WTC11 (cell line): ENCODE results near the gene CD320. TPM values are rescaled to one million over a fixed set of nuclear protein-coding genes. Genes with fewer than 3 reads are reported as not detected.

ENCODE experiments used
- ATAC-seq: fragments of 200-7000 bp; cut with Tn5 transposase; 2 replicates; pipeline ENCODE4 v1.10.0; 2021; ENCODE audit warnings: mild to moderate bottlenecking, moderate library complexity
- CTCF ChIA-PET: fragments of 300-600 bp; sonication (Branson Sonifier 250); formaldehyde crosslinking; loops from one replicate; lab custom pipeline; 2021; ENCODE audit warnings: antibody characterized with exemption; lab: Charles Lee
- POLR2A ChIA-PET: fragments of 350-600 bp; sonication (Branson Sonifier 250); formaldehyde crosslinking; loops from one replicate; lab custom pipeline; 2021; ENCODE audit warnings: antibody characterized with exemption; lab: Charles Lee
- DNase-seq: peaks from one replicate; pipeline ENCODE4 v3.0.0; 2021; ENCODE audit warnings: low spot score
- H3K27ac Mint-ChIP-seq: 2 replicates; pipeline ENCODE4 v1.8.0; 2021; ENCODE audit warnings: mixed read lengths
- H3K27me3 Mint-ChIP-seq: 2 replicates; pipeline ENCODE4 v1.8.0; 2021; ENCODE audit warnings: low read depth, mild to moderate bottlenecking, moderate library complexity, mixed read lengths
- H3K36me3 Mint-ChIP-seq: 2 replicates; pipeline ENCODE4 v1.8.0; 2021; ENCODE audit warnings: mixed read lengths
- H3K4me1 Mint-ChIP-seq: 2 replicates; pipeline ENCODE4 v1.8.0; 2022; ENCODE audit warnings: mixed read lengths
- H3K4me3 Mint-ChIP-seq: 2 replicates; pipeline ENCODE4 v1.8.0; 2021; ENCODE audit warnings: mild to moderate bottlenecking, moderate library complexity, mixed read lengths
- H3K9me3 Mint-ChIP-seq: 2 replicates; pipeline ENCODE4 v1.8.0; 2021; ENCODE audit warnings: mixed read lengths
- ATF1 ChIP-seq: sonication (generic); formaldehyde crosslinking; IDR thresholded peaks from 2 replicates; pipeline ENCODE4 v1.8.1; 2023; ENCODE audit warnings: mild to moderate bottlenecking, moderate library complexity, missing genetic modification reagents
- EMX1 ChIP-seq: fragments of 250-450 bp; sonication (Bioruptor Pico); IDR thresholded peaks from 2 replicates; pipeline ENCODE4 v1.8.0; 2021; ENCODE audit warnings: mild to moderate bottlenecking
- FOXK1 ChIP-seq: sonication (generic); formaldehyde crosslinking; IDR thresholded peaks from 2 replicates; pipeline ENCODE4 v1.8.0; 2022; ENCODE audit warnings: mild to moderate bottlenecking, moderate library complexity, missing genetic modification reagents
- GABPB1 ChIP-seq: sonication (generic); formaldehyde crosslinking; IDR thresholded peaks from 2 replicates; pipeline ENCODE4 v1.8.1; 2023; ENCODE audit warnings: mild to moderate bottlenecking, missing genetic modification reagents
- GRHL2 ChIP-seq: fragments of 250-450 bp; sonication (Bioruptor Pico); IDR thresholded peaks from 2 replicates; pipeline ENCODE4 v1.8.0; 2022; ENCODE audit warnings: mild to moderate bottlenecking, moderate library complexity; ENCODE audit not compliant: insufficient replicate concordance, severe bottlenecking
- JAZF1 ChIP-seq: fragments of 250-450 bp; sonication (Bioruptor Pico); IDR thresholded peaks from 2 replicates; pipeline ENCODE4 v1.9.0; 2021; ENCODE audit warnings: moderate library complexity, mild to moderate bottlenecking, inconsistent platforms
- NR1H2 ChIP-seq: sonication (generic); formaldehyde crosslinking; IDR thresholded peaks from 2 replicates; pipeline ENCODE4 v1.9.0; 2021; ENCODE audit warnings: mild to moderate bottlenecking, moderate library complexity, missing genetic modification reagents
- OVOL2 ChIP-seq: fragments of 250-450 bp; sonication (Bioruptor Pico); IDR thresholded peaks from 2 replicates; pipeline ENCODE4 v1.9.0; 2021; ENCODE audit warnings: mild to moderate bottlenecking, borderline replicate concordance
- SOX15 ChIP-seq: fragments of 250-450 bp; sonication (Bioruptor Pico); IDR thresholded peaks from 2 replicates; pipeline ENCODE4 v1.9.0; 2021; ENCODE audit warnings: mild to moderate bottlenecking
- SP1 ChIP-seq: sonication (generic); formaldehyde crosslinking; conservative IDR thresholded peaks from 2 replicates; pipeline ENCODE4 v1.8.1; 2022; ENCODE audit warnings: missing genetic modification reagents
- TCF7 ChIP-seq: sonication (generic); formaldehyde crosslinking; IDR thresholded peaks from 2 replicates; pipeline ENCODE4 v1.8.0; 2022; ENCODE audit warnings: mild to moderate bottlenecking, low read depth, missing genetic modification reagents, moderate library complexity
- TEAD4 ChIP-seq: sonication (generic); formaldehyde crosslinking; IDR thresholded peaks from 2 replicates; pipeline ENCODE4 v1.8.0; 2022; ENCODE audit warnings: mild to moderate bottlenecking, missing genetic modification reagents
- ZNF138 ChIP-seq: sonication (generic); formaldehyde crosslinking; conservative IDR thresholded peaks from 2 replicates; pipeline ENCODE4 v1.8.1; 2022; ENCODE audit warnings: mild to moderate bottlenecking, moderate library complexity, missing genetic modification reagents
- ZNF317 ChIP-seq: sonication (generic); formaldehyde crosslinking; IDR thresholded peaks from 2 replicates; pipeline ENCODE4 v1.8.1; 2023; ENCODE audit warnings: low read depth, mild to moderate bottlenecking, moderate library complexity, missing genetic modification reagents, borderline replicate concordance
- total RNA-seq: library from RNA; stranded (reverse); gene quantifications from 3 replicates; pipeline ENCODE4 v1.2.3, GENCODE V29; 2021
- TF ChIP-seq, protein P1 (sequence below): sonication (generic); formaldehyde crosslinking; IDR thresholded peaks from 2 replicates; pipeline ENCODE4 v1.8.0; 2022; ENCODE audit warnings: mild to moderate bottlenecking, missing genetic modification reagents
- TF ChIP-seq, protein P2 (sequence below): sonication (generic); formaldehyde crosslinking; IDR thresholded peaks from 2 replicates; pipeline ENCODE4 v1.8.0; 2022; ENCODE audit warnings: missing genetic modification reagents
- TF ChIP-seq, protein P3 (sequence below): fragments of 250-450 bp; sonication (Bioruptor Pico); IDR thresholded peaks from 2 replicates; pipeline ENCODE4 v1.9.0; 2021; ENCODE audit warnings: mild to moderate bottlenecking
- TF ChIP-seq, protein P4 (sequence below): sonication (generic); formaldehyde crosslinking; IDR thresholded peaks from 2 replicates; pipeline ENCODE4 v1.8.0; 2022; ENCODE audit warnings: mild to moderate bottlenecking, missing genetic modification reagents
- TF ChIP-seq, protein P5 (sequence below): sonication (generic); formaldehyde crosslinking; IDR thresholded peaks from 2 replicates; pipeline ENCODE4 v1.8.1; 2023; ENCODE audit warnings: mild to moderate bottlenecking, moderate library complexity, missing genetic modification reagents
- TF ChIP-seq, protein P6 (sequence below): sonication (generic); formaldehyde crosslinking; IDR thresholded peaks from 2 replicates; pipeline ENCODE4 v1.8.1; 2023; ENCODE audit warnings: mild to moderate bottlenecking, missing genetic modification reagents
- TF ChIP-seq, protein P7 (sequence below): fragments of 200-600 bp; IDR thresholded peaks from 2 replicates; pipeline ENCODE4 v1.8.0; 2022; ENCODE audit warnings: antibody characterized with exemption
- TF ChIP-seq, protein P8 (sequence below): fragments of 250-450 bp; sonication (Bioruptor Pico); IDR thresholded peaks from 2 replicates; pipeline ENCODE4 v1.9.0; 2021; ENCODE audit warnings: moderate library complexity, mild to moderate bottlenecking, inconsistent platforms, borderline replicate concordance

Gene CD320
- total RNA-seq, 1 experiment from 2014 or later = 107 TPM

DNA sequence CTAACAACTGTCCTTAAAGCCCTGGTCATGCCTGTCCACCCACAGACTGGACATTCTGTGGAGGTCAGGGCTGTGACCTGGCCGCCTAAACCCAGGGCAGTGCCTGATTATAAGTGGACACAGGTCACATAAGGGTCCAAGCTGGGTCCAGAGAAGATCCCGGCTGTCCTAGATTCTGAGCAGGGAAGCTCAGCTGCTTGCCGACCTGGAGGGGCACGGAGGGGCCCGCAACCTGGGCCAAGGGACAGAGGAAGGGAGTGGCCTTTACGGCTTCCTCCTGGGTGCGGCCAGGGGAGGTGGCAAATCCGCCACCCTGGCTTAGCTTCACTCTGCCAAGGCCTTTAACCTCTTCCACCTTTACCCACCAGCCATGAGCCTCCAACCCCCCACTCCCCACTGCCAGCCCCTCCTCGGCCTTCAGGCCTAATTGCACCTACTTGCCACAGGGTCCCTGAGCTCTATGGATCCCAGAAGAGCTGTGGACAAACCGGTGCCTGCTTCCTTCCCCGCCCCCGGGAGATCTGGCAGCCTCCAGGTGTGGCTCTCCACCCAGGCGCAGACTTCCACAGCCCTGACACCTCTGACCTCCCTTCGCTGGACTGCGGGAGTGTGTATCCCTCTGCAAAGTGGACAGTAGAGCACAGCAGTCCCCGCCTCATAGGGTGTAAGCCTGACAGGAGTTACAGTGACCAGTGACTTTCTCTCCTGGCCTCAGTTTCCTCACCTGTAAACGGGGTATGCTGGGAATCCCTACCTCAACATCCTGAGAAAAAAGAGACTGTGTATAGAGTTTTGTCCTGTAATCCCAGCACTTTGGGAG, 1.7 kb downstream of the CD320 start:
- ATAC-seq (no peak), DNase-seq (peak; percentile 10)
- Mint-ChIP-seq H3K4me1 (peaks cover 33% of the 10 kb centered on the region), H3K27me3 (no peaks in the 10 kb centered on the region), H3K4me3 (peak overlapping the region; percentile 86), H3K9me3 (no peaks in the 10 kb centered on the region), H3K36me3 (peaks cover 24% of the 10 kb centered on the region), H3K27ac (no peak overlapping the region)
- TF ChIP-seq JAZF1 (no peak), GRHL2 (no peak), FOXK1 (CRISPR knock-in tag) (no peak), EMX1 (no peak), OVOL2 (CRISPR knock-in tag) (no peak), GABPB1 (CRISPR knock-in tag) (no peak), TCF7 (CRISPR knock-in tag) (no peak), ATF1 (CRISPR knock-in tag) (no peak)
- TF ChIP-seq, protein P1, sequence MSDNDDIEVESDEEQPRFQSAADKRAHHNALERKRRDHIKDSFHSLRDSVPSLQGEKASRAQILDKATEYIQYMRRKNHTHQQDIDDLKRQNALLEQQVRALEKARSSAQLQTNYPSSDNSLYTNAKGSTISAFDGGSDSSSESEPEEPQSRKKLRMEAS (CRISPR knock-in tag) = no peak
- TF ChIP-seq, protein P2, sequence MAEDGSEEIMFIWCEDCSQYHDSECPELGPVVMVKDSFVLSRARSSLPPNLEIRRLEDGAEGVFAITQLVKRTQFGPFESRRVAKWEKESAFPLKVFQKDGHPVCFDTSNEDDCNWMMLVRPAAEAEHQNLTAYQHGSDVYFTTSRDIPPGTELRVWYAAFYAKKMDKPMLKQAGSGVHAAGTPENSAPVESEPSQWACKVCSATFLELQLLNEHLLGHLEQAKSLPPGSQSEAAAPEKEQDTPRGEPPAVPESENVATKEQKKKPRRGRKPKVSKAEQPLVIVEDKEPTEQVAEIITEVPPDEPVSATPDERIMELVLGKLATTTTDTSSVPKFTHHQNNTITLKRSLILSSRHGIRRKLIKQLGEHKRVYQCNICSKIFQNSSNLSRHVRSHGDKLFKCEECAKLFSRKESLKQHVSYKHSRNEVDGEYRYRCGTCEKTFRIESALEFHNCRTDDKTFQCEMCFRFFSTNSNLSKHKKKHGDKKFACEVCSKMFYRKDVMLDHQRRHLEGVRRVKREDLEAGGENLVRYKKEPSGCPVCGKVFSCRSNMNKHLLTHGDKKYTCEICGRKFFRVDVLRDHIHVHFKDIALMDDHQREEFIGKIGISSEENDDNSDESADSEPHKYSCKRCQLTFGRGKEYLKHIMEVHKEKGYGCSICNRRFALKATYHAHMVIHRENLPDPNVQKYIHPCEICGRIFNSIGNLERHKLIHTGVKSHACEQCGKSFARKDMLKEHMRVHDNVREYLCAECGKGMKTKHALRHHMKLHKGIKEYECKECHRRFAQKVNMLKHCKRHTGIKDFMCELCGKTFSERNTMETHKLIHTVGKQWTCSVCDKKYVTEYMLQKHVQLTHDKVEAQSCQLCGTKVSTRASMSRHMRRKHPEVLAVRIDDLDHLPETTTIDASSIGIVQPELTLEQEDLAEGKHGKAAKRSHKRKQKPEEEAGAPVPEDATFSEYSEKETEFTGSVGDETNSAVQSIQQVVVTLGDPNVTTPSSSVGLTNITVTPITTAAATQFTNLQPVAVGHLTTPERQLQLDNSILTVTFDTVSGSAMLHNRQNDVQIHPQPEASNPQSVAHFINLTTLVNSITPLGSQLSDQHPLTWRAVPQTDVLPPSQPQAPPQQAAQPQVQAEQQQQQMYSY (CRISPR knock-in tag) = no peak
- TF ChIP-seq, protein P3, sequence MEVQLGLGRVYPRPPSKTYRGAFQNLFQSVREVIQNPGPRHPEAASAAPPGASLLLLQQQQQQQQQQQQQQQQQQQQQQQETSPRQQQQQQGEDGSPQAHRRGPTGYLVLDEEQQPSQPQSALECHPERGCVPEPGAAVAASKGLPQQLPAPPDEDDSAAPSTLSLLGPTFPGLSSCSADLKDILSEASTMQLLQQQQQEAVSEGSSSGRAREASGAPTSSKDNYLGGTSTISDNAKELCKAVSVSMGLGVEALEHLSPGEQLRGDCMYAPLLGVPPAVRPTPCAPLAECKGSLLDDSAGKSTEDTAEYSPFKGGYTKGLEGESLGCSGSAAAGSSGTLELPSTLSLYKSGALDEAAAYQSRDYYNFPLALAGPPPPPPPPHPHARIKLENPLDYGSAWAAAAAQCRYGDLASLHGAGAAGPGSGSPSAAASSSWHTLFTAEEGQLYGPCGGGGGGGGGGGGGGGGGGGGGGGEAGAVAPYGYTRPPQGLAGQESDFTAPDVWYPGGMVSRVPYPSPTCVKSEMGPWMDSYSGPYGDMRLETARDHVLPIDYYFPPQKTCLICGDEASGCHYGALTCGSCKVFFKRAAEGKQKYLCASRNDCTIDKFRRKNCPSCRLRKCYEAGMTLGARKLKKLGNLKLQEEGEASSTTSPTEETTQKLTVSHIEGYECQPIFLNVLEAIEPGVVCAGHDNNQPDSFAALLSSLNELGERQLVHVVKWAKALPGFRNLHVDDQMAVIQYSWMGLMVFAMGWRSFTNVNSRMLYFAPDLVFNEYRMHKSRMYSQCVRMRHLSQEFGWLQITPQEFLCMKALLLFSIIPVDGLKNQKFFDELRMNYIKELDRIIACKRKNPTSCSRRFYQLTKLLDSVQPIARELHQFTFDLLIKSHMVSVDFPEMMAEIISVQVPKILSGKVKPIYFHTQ (CRISPR knock-in tag) = no peak
- TF ChIP-seq, protein P4, sequence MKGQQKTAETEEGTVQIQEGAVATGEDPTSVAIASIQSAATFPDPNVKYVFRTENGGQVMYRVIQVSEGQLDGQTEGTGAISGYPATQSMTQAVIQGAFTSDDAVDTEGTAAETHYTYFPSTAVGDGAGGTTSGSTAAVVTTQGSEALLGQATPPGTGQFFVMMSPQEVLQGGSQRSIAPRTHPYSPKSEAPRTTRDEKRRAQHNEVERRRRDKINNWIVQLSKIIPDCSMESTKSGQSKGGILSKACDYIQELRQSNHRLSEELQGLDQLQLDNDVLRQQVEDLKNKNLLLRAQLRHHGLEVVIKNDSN (CRISPR knock-in tag) = no peak
- TF ChIP-seq, protein P5, sequence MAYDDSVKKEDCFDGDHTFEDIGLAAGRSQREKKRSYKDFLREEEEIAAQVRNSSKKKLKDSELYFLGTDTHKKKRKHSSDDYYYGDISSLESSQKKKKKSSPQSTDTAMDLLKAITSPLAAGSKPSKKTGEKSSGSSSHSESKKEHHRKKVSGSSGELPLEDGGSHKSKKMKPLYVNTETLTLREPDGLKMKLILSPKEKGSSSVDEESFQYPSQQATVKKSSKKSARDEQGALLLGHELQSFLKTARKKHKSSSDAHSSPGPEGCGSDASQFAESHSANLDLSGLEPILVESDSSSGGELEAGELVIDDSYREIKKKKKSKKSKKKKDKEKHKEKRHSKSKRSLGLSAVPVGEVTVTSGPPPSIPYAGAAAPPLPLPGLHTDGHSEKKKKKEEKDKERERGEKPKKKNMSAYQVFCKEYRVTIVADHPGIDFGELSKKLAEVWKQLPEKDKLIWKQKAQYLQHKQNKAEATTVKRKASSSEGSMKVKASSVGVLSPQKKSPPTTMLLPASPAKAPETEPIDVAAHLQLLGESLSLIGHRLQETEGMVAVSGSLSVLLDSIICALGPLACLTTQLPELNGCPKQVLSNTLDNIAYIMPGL (CRISPR knock-in tag) = no peak
- POLR2A ChIA-PET = interaction anchor here (0.7 kb wide), 1 partner anchor 15 kb away, joined by 3 read pairs; the partner anchor contains the start of gene RPS28
- CTCF ChIA-PET = interaction anchor here (0.6 to 3.8 kb wide), 6 partner anchors 10 to 273 kb away, joined by 3 to 18 read pairs (median 4); no protein-coding TSS in a partner anchor

DNA sequence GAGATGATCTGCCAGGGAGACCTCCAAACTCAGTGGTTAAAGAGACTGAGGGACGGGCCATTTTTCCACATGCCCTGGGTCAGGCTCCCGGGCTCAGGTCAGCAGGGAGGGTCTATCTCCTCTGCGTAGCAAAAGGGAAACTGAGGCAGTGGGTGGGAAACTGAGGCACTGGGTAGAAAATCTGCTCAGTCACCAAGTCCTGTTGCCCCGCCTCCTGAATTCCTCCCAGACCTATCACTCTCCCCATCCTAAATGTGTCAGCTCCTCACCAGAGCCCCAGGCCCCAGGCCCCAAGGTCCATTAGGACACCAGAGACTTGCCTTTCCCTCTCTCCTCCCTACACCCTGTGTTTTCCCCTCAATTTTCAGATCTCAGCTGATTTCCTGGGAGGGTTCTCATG, 2.4 kb downstream of the CD320 start:
- Mint-ChIP-seq H3K4me3 (no peak overlapping the region), H3K4me1 (peaks cover 33% of the 10 kb centered on the region), H3K27me3 (no peaks in the 10 kb centered on the region), H3K36me3 (peaks cover 18% of the 10 kb centered on the region), H3K9me3 (no peaks in the 10 kb centered on the region), H3K27ac (no peak overlapping the region)
- CTCF ChIA-PET = interaction anchor here (0.6 to 3.8 kb wide), 2 partner anchors 28 to 274 kb away, joined by 4 to 18 read pairs; no protein-coding TSS in a partner anchor
- DNase-seq (peak; percentile 5), ATAC-seq (no peak)
- POLR2A ChIA-PET = no interaction called here
- TF ChIP-seq, protein P6, sequence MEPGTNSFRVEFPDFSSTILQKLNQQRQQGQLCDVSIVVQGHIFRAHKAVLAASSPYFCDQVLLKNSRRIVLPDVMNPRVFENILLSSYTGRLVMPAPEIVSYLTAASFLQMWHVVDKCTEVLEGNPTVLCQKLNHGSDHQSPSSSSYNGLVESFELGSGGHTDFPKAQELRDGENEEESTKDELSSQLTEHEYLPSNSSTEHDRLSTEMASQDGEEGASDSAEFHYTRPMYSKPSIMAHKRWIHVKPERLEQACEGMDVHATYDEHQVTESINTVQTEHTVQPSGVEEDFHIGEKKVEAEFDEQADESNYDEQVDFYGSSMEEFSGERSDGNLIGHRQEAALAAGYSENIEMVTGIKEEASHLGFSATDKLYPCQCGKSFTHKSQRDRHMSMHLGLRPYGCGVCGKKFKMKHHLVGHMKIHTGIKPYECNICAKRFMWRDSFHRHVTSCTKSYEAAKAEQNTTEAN (CRISPR knock-in tag) = no peak
- TF ChIP-seq ZNF138 (CRISPR knock-in tag) (no peak), SOX15 (CRISPR knock-in tag) (no peak), TEAD4 (CRISPR knock-in tag) (no peak), ZNF317 (CRISPR knock-in tag) (no peak), SP1 (CRISPR knock-in tag) (no peak), NR1H2 (no peak)
- TF ChIP-seq, protein P7, sequence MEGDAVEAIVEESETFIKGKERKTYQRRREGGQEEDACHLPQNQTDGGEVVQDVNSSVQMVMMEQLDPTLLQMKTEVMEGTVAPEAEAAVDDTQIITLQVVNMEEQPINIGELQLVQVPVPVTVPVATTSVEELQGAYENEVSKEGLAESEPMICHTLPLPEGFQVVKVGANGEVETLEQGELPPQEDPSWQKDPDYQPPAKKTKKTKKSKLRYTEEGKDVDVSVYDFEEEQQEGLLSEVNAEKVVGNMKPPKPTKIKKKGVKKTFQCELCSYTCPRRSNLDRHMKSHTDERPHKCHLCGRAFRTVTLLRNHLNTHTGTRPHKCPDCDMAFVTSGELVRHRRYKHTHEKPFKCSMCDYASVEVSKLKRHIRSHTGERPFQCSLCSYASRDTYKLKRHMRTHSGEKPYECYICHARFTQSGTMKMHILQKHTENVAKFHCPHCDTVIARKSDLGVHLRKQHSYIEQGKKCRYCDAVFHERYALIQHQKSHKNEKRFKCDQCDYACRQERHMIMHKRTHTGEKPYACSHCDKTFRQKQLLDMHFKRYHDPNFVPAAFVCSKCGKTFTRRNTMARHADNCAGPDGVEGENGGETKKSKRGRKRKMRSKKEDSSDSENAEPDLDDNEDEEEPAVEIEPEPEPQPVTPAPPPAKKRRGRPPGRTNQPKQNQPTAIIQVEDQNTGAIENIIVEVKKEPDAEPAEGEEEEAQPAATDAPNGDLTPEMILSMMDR = no peak
- TF ChIP-seq, protein P8, sequence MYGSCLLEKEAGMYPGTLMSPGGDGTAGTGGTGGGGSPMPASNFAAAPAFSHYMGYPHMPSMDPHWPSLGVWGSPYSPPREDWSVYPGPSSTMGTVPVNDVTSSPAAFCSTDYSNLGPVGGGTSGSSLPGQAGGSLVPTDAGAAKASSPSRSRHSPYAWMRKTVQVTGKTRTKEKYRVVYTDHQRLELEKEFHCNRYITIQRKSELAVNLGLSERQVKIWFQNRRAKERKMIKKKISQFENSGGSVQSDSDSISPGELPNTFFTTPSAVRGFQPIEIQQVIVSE (CRISPR knock-in tag) = no peak
